Renal cortical epithelial cell (primary cell): Measurements from ENCODE around the gene MACROD2. TPM values are rescaled to one million over a fixed set of nuclear protein-coding genes. Genes with fewer than 3 reads are reported as not detected.

Experiments used
- DNase-seq: peaks from one replicate; pipeline ENCODE4 v3.0.0-alpha.2; 2011; ENCODE audit warnings: low read depth
- total RNA-seq: library from RNA; depleted of rRNA; stranded (reverse); fragments of >200 nt; gene quantifications from 2 replicates; pipeline ENCODE4 v1.2.3, GENCODE V29; 2014

MACROD2 gene
- total RNA-seq, 1 donor from 2014 or later = 5.4 TPM

DNA sequence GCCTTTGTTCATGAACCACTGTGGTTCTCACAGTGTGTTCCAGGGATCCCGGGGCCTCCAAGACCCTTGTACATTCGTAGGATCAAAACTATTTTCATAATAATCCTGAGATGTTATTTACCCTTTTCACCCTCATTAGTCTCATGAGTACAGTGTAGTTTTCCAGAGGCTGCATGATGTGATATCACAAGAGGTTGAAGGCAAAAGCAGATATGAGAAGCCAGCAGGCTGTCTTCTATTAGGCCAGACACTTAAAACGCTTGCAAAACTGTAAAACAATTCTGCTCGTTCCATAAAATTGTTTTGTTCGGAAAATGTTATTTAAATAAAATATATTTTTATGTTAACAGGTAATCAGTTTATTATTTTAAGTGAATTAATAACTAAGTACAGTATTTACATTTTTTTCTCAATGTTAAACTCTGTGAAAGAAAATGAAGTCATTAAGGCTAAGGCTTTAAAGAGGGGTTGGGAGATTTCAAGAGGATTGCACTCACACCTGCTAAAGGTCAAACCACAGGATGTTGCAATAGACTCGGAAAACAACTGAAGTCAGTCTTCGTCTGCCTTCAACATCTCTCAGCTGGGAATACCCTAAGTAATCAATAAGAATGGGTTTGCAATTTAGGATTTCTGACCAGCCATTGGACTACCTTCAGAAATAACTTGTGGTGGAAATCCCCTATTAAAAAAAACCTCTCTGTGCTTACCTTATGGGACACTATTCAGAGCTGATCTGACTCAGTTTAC, 2103.7 kb downstream of the MACROD2 start:
- peak; percentile 75 for DNase-seq

- no peak for DNase-seq
These were observed 2104.8 kb downstream of the MACROD2 start for GRCh38 chr20:16100111-16100510.

DNA sequence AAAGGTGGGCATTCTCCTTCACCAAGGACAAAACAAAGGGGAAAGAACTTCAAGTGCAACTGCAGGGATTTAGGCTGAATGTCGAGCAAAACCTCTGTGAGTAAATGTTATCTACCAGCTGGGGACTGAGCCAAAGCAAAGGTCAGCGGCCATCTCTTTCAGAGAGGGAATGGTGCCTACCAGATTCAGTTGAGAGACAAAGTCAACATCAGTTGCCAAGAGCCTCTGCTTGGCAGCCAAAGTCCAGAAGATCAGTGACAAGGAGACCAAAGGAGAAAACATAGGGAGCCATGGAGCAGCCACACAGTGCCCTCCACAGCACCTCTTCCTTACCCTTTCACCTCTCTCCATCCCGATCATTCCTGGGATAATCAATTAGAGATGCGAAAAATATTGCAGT, 2105.5 kb downstream of the MACROD2 start:
- DNase-seq = no peak

Other genes with a start within 250 kb of the MACROD2 start
- gene ESF1, start 210.6 kb upstream of the MACROD2 start, total RNA-seq = 6.6 and 18.3 TPM in 2 replicates
- 15.6 and 20.0 TPM in 2 replicates for gene NDUFAF5, start 210.5 kb upstream of the MACROD2 start, total RNA-seq
- not detected in 2 replicates for gene SEL1L2, start 4.9 kb upstream of the MACROD2 start, total RNA-seq